Skeletal muscle tissue (tissue), 4 donors: Measurements from ENCODE around the gene ITGA1. TPM values are rescaled to one million over a fixed set of nuclear protein-coding genes. Genes with fewer than 3 reads are reported as not detected.

Experiments
- H3K27ac ChIP-seq: one replicate; pipeline ENCODE4 v1.7.0; 2013; ENCODE audit warnings: mild to moderate bottlenecking, low read depth, low read length, inconsistent platforms
- H3K27me3 ChIP-seq, 3 donors: one replicate each; pipeline ENCODE4 v1.7.0; 2013; ENCODE audit warnings: low read length in 3 of 3; ENCODE audit not compliant: control insufficient read depth in 3 of 3, insufficient read depth in 3 of 3
- H3K36me3 ChIP-seq, 3 donors: one replicate each; pipeline ENCODE4 v1.7.0; 2013; ENCODE audit warnings: low read length in 3 of 3; ENCODE audit not compliant: control insufficient read depth in 3 of 3, insufficient read depth in 3 of 3
- H3K4me1 ChIP-seq, 3 donors: one replicate each; pipeline ENCODE4 v1.7.0; 2013; ENCODE audit warnings: low read length in 3 of 3, mild to moderate bottlenecking in 3 of 3; ENCODE audit not compliant: control insufficient read depth in 3 of 3, insufficient read depth in 3 of 3
- H3K4me3 ChIP-seq, 3 donors: one replicate each; pipeline ENCODE4 v1.7.0; 2013; ENCODE audit warnings: low read length in 3 of 3
- H3K9ac ChIP-seq, 3 donors: one replicate each; pipeline ENCODE4 v1.7.0; 2013; ENCODE audit warnings: low read length in 3 of 3, mild to moderate bottlenecking in 3 of 3, moderate library complexity in 2 of 3, low read depth in 1 of 3
- H3K9me3 ChIP-seq, 3 donors: one replicate each; pipeline ENCODE4 v1.7.0; 2013; ENCODE audit warnings: low read length in 3 of 3; ENCODE audit not compliant: control insufficient read depth in 3 of 3
- total RNA-seq: library from RNA; depleted of rRNA; stranded (reverse); fragments of >200 nt; gene quantifications from one replicate; pipeline ENCODE4 v1.2.3, GENCODE V29; 2014
- donor health status: Osteomylitis.

ITGA1 gene
- total RNA-seq, 1 donor from 2014 or later = 22.4 TPM

- no peaks in the 10 kb centered on the region for H3K27me3 ChIP-seq
- H3K9me3 ChIP-seq = no peaks in the 10 kb centered on the region
- no peak overlapping the region for H3K27ac ChIP-seq
- H3K9ac ChIP-seq = no peak overlapping the region
- H3K4me1 ChIP-seq = no peaks in the 10 kb centered on the region
- no peak overlapping the region for H3K4me3 ChIP-seq
- H3K36me3 ChIP-seq = no peaks in the 10 kb centered on the region
These were observed 98.5 kb downstream of the ITGA1 start for GRCh38 chr5:52886206-52886605.

GRCh38 chr5:52887066-52887465 lies 99.3 kb downstream of the ITGA1 start:
- H3K36me3 ChIP-seq = no peaks in the 10 kb centered on the region
- H3K4me3 ChIP-seq = no peak overlapping the region
- no peaks in the 10 kb centered on the region for H3K9me3 ChIP-seq
- H3K4me1 ChIP-seq = no peaks in the 10 kb centered on the region
- H3K27me3 ChIP-seq = no peaks in the 10 kb centered on the region
- H3K27ac ChIP-seq = no peak overlapping the region
- no peak overlapping the region for H3K9ac ChIP-seq

GRCh38 chr5:52888363-52888762 lies 100.6 kb downstream of the ITGA1 start:
- Histone ChIP-seq H3K4me1 (no peaks in the 10 kb centered on the region), H3K4me3 (no peak overlapping the region), H3K27ac (no peak overlapping the region), H3K27me3 (no peaks in the 10 kb centered on the region), H3K9me3 (no peaks in the 10 kb centered on the region), H3K9ac (no peak overlapping the region), H3K36me3 (no peaks in the 10 kb centered on the region)

GRCh38 chr5:52892242-52892878 lies 104.6 kb downstream of the ITGA1 start:
- Histone ChIP-seq H3K4me1 (peaks cover 3 to 11% (median 5%) of the 10 kb centered on the region in 3 donors), H3K27ac (no peak overlapping the region), H3K9ac (no peak overlapping the region), H3K27me3 (no peaks in the 10 kb centered on the region), H3K36me3 (no peaks in the 10 kb centered on the region), H3K9me3 (no peaks in the 10 kb centered on the region), H3K4me3 (no peak overlapping the region)

- Histone ChIP-seq H3K9ac (no peak overlapping the region), H3K27me3 (no peaks in the 10 kb centered on the region), H3K4me3 (no peak overlapping the region), H3K9me3 (no peaks in the 10 kb centered on the region), H3K27ac (no peak overlapping the region), H3K4me1 (peaks cover 3 to 11% (median 5%) of the 10 kb centered on the region in 3 donors), H3K36me3 (no peaks in the 10 kb centered on the region)
These were observed 105.4 kb downstream of the ITGA1 start for GRCh38 chr5:52893105-52893504.

GRCh38 chr5:52893863-52894262 lies 106.1 kb downstream of the ITGA1 start:
- Histone ChIP-seq H3K27ac (no peak overlapping the region), H3K9me3 (no peaks in the 10 kb centered on the region), H3K9ac (no peak overlapping the region), H3K36me3 (no peaks in the 10 kb centered on the region), H3K4me3 (no peak overlapping the region), H3K4me1 (peaks cover 3 to 11% (median 5%) of the 10 kb centered on the region in 3 donors), H3K27me3 (no peaks in the 10 kb centered on the region)

- Histone ChIP-seq H3K36me3 (no peaks in the 10 kb centered on the region), H3K9ac (no peak overlapping the region), H3K4me3 (no peak overlapping the region), H3K4me1 (peaks cover 3 to 11% (median 5%) of the 10 kb centered on the region in 3 donors), H3K9me3 (no peaks in the 10 kb centered on the region), H3K27ac (no peak overlapping the region), H3K27me3 (no peaks in the 10 kb centered on the region)
These were observed 106.7 kb downstream of the ITGA1 start for GRCh38 chr5:52894451-52894850.

GRCh38 chr5:52895075-52895474 lies 107.4 kb downstream of the ITGA1 start:
- Histone ChIP-seq H3K4me1 (peaks cover 3 to 11% (median 5%) of the 10 kb centered on the region in 3 donors), H3K27ac (no peak overlapping the region), H3K27me3 (no peaks in the 10 kb centered on the region), H3K36me3 (no peaks in the 10 kb centered on the region), H3K4me3 (no peak overlapping the region), H3K9ac (no peak overlapping the region), H3K9me3 (no peaks in the 10 kb centered on the region)

- peaks cover 3 to 11% (median 5%) of the 10 kb centered on the region in 3 donors for H3K4me1 ChIP-seq
- no peaks in the 10 kb centered on the region for H3K27me3 ChIP-seq
- no peak overlapping the region for H3K27ac ChIP-seq
- no peak overlapping the region for H3K9ac ChIP-seq
- no peak overlapping the region for H3K4me3 ChIP-seq
- H3K9me3 ChIP-seq = no peaks in the 10 kb centered on the region
- H3K36me3 ChIP-seq = no peaks in the 10 kb centered on the region
These were observed 108.1 kb downstream of the ITGA1 start for GRCh38 chr5:52895572-52896413.

GRCh38 chr5:52896534-52897237 lies 109.0 kb downstream of the ITGA1 start:
- Histone ChIP-seq H3K4me1 (peaks cover 3 to 11% (median 5%) of the 10 kb centered on the region in 3 donors), H3K9ac (no peak overlapping the region), H3K36me3 (no peaks in the 10 kb centered on the region), H3K4me3 (no peak overlapping the region), H3K27ac (no peak overlapping the region), H3K9me3 (no peaks in the 10 kb centered on the region), H3K27me3 (no peaks in the 10 kb centered on the region)
